H1 (cell line): ENCODE measurements around the gene TEAD1.

Source experiments
- BCL11A ChIP-seq, 2 experiments: IDR thresholded peaks; one replicate each; pipeline ENCODE4 v1.6.1; 2011; ENCODE audit warnings: low read depth in 2 of 2, low read length in 2 of 2, mild to moderate bottlenecking in 2 of 2
- POLR2AphosphoS5 ChIP-seq: IDR thresholded peaks from 2 replicates; pipeline ENCODE4 v1.6.1; 2011; ENCODE audit warnings: low read depth, low read length
- TF ChIP-seq, protein P1 (sequence below), 3 experiments: IDR thresholded peaks; 1 replicate in 2 of 3; 2 replicates in 1 of 3; pipeline versions ENCODE4 v1.5.1 to v1.6.1; 2011; ENCODE audit warnings: low read length in 3 of 3, mild to moderate bottlenecking in 3 of 3, inconsistent platforms in 2 of 3, low read depth in 1 of 3, moderate library complexity in 1 of 3; ENCODE audit not compliant: insufficient read depth in 1 of 3; ENCODE audit errors: control extremely low read depth in 1 of 3

DNA sequence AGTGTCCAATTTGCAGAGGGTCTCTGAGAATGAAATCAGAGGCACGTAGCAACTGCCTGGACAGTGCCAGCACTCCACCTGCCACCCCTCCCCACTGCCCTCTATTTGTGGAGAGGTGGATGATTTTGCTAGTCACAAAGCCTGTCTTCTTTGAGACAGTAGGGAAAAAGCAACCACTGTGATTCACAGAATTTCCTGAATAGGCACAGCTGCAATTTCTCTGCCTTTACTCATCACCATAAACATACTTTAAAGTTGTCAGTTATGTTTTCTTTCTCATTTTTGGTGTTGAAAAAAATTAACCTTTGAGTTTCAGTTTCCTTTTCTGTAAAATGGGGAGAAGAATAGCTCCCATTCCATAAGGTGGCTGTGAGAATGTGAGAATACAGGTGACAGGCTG lies 134.3 kb downstream of the TEAD1 start:
- TF ChIP-seq, protein P1, sequence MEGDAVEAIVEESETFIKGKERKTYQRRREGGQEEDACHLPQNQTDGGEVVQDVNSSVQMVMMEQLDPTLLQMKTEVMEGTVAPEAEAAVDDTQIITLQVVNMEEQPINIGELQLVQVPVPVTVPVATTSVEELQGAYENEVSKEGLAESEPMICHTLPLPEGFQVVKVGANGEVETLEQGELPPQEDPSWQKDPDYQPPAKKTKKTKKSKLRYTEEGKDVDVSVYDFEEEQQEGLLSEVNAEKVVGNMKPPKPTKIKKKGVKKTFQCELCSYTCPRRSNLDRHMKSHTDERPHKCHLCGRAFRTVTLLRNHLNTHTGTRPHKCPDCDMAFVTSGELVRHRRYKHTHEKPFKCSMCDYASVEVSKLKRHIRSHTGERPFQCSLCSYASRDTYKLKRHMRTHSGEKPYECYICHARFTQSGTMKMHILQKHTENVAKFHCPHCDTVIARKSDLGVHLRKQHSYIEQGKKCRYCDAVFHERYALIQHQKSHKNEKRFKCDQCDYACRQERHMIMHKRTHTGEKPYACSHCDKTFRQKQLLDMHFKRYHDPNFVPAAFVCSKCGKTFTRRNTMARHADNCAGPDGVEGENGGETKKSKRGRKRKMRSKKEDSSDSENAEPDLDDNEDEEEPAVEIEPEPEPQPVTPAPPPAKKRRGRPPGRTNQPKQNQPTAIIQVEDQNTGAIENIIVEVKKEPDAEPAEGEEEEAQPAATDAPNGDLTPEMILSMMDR (IDR thresholded peaks at IDR 0.05; ENCODE audit: control extremely low read depth in 1 of 3, insufficient read depth in 1 of 3, low read depth in 1 of 3, low read length in 3 of 3): no peak
- TF ChIP-seq BCL11A (IDR thresholded peaks at IDR 0.05; ENCODE audit: low read depth in 2 of 2, low read length in 2 of 2) (no peak), POLR2AphosphoS5 (no peak)
